Neutrophil (primary cell): ENCODE measurements around the gene COMMD9.

Experiments
- H3K27ac ChIP-seq: fragments of 200-600 bp; sonication (generic); 2 replicates; pipeline ENCODE4 v1.5.1; 2016; ENCODE audit warnings: mild to moderate bottlenecking, moderate library complexity
- H3K27me3 ChIP-seq: fragments of 200-600 bp; sonication (generic); 2 replicates; pipeline ENCODE4 v1.6.0; 2016; ENCODE audit warnings: mild to moderate bottlenecking
- H3K36me3 ChIP-seq: fragments of 200-600 bp; sonication (generic); 2 replicates; pipeline ENCODE4 v1.5.1; 2017
- H3K4me1 ChIP-seq, 2 experiments: fragments of 200-600 bp in 1 of 2; sonication (generic) in 1 of 2; 1 replicate in 1 of 2; 2 replicates in 1 of 2; pipeline versions ENCODE4 v1.5.1 to v1.6.1; 2013 to 2016; ENCODE audit warnings: low read depth in 1 of 2, low read length in 1 of 2, mild to moderate bottlenecking in 1 of 2, moderate library complexity in 1 of 2; ENCODE audit not compliant: control insufficient read depth in 1 of 2, insufficient read depth in 1 of 2
- H3K4me3 ChIP-seq, 2 experiments: fragments of 200-600 bp in 1 of 2; sonication (generic) in 1 of 2; 1 replicate in 1 of 2; 2 replicates in 1 of 2; pipeline ENCODE4 v1.5.1; 2013 to 2016; ENCODE audit warnings: low read depth in 1 of 2, low read length in 1 of 2, mild to moderate bottlenecking in 1 of 2, moderate library complexity in 1 of 2
- H3K9me3 ChIP-seq: fragments of 200-600 bp; sonication (generic); 2 replicates; pipeline ENCODE4 v1.5.1; 2016
- TF ChIP-seq, protein P1 (sequence below): fragments of 200-600 bp; sonication (generic); IDR thresholded peaks from 2 replicates; pipeline ENCODE4 v1.5.1; 2016; ENCODE audit warnings: antibody characterized with exemption

The COMMD9 gene

DNA sequence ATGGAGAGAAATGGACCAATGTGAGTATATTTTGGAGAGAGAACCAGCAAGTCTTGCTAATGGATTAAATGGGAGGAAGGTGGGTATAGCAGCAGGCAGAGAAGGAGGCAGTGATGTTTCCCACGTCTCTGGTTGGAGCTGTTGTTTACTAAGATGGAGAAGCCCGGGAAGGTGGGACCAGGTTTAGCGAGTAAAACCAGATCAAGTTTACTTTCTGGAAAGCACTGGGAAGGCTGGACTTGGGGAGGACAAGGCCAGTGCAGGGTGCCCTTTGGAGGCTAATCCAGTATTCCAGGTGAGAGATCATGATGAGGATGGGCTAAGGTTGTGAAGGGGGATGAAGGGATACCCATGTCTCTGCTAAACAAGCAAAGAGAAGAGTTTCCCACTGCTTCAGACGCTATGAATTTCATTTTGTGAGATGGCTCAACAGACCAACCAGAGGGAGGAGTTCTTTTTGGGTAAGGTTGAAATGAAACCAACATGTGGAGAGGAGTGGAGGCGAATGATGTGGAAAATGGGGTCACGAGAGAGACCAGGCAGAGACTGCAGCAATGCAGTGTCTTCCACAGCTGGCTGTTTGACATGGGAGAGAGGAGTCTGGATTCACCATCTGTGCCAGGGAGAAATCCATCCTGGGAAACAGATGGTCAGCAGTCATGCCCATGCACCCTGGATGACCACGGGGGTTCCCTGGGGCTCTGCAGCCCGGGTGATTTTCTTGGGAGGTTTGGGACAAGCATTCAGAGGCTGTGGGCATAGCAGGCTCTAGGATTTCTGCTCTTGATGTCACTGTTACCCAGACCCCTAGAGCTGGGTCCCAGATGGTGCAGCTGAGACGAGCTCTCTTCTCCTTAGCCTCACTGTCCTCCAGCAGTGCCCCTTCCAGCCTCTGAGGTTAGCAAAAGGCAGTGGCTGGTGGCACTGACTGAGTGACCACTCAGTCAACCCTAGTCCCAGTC, 24.9 kb downstream of the COMMD9 start:
- Histone ChIP-seq H3K27me3 (peaks cover 29% of the 10 kb centered on the region), H3K27ac (no peak overlapping the region), H3K9me3 (no peaks in the 10 kb centered on the region), H3K4me1 (no peaks in the 10 kb centered on the region), H3K36me3 (no peaks in the 10 kb centered on the region), H3K4me3 (no peak overlapping the region)
- TF ChIP-seq, protein P1, sequence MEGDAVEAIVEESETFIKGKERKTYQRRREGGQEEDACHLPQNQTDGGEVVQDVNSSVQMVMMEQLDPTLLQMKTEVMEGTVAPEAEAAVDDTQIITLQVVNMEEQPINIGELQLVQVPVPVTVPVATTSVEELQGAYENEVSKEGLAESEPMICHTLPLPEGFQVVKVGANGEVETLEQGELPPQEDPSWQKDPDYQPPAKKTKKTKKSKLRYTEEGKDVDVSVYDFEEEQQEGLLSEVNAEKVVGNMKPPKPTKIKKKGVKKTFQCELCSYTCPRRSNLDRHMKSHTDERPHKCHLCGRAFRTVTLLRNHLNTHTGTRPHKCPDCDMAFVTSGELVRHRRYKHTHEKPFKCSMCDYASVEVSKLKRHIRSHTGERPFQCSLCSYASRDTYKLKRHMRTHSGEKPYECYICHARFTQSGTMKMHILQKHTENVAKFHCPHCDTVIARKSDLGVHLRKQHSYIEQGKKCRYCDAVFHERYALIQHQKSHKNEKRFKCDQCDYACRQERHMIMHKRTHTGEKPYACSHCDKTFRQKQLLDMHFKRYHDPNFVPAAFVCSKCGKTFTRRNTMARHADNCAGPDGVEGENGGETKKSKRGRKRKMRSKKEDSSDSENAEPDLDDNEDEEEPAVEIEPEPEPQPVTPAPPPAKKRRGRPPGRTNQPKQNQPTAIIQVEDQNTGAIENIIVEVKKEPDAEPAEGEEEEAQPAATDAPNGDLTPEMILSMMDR = no peak

GRCh38 chr11:36261094-36261493, 28.1 kb downstream of the COMMD9 start:
- no peaks in the 10 kb centered on the region for H3K36me3 ChIP-seq
- H3K4me1 ChIP-seq = no peaks in the 10 kb centered on the region
- H3K9me3 ChIP-seq = no peaks in the 10 kb centered on the region
- no peak overlapping the region for H3K27ac ChIP-seq
- H3K4me3 ChIP-seq = no peak overlapping the region
- TF ChIP-seq, protein P1 = no peak
- peaks cover 59% of the 10 kb centered on the region for H3K27me3 ChIP-seq

GRCh38 chr11:36258730-36259360, 30.4 kb downstream of the COMMD9 start:
- Histone ChIP-seq H3K27ac (no peak overlapping the region), H3K4me3 (no peak overlapping the region), H3K27me3 (peaks cover 60% of the 10 kb centered on the region), H3K36me3 (no peaks in the 10 kb centered on the region), H3K4me1 (no peaks in the 10 kb centered on the region), H3K9me3 (no peaks in the 10 kb centered on the region)
- TF ChIP-seq, protein P1 = no peak

- Histone ChIP-seq H3K27ac (no peak overlapping the region), H3K4me3 (no peak overlapping the region), H3K36me3 (no peaks in the 10 kb centered on the region), H3K9me3 (no peaks in the 10 kb centered on the region), H3K4me1 (no peaks in the 10 kb centered on the region), H3K27me3 (peaks cover 56% of the 10 kb centered on the region)
- TF ChIP-seq, protein P1 = no peak
These were observed 31.9 kb downstream of the COMMD9 start for GRCh38 chr11:36257351-36257750.

DNA sequence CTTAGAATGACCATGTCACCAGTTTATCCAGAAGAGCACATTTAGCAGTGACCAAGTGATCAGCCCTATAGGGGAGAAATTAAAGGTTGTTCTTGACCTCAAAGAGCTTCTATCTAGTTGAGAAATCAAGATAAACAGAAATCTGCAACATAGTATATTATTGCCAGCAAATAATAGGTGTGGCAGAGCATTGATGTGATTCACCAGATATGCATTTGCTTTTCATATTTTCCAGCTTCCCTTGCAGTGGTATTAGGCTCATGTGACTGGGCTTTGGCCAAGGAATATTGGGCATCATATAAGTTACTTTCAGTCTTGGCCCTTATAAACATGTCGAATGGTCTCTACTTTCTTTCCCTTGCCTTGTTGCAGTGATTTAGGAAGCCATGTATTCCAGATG, 34.5 kb downstream of the COMMD9 start:
- TF ChIP-seq, protein P1 = no peak
- Histone ChIP-seq H3K4me3 (no peak overlapping the region), H3K36me3 (no peaks in the 10 kb centered on the region), H3K27me3 (peaks cover 48% of the 10 kb centered on the region), H3K4me1 (no peaks in the 10 kb centered on the region), H3K27ac (no peak overlapping the region), H3K9me3 (no peaks in the 10 kb centered on the region)
